ENCODE data around the gene MAN2B2.
"Not testable (repeated sequence)": the region's sequence is repeated elsewhere in the genome, so short reads cannot be mapped to it uniquely, and the experiment has no call there.

Gene MAN2B2

DNA sequence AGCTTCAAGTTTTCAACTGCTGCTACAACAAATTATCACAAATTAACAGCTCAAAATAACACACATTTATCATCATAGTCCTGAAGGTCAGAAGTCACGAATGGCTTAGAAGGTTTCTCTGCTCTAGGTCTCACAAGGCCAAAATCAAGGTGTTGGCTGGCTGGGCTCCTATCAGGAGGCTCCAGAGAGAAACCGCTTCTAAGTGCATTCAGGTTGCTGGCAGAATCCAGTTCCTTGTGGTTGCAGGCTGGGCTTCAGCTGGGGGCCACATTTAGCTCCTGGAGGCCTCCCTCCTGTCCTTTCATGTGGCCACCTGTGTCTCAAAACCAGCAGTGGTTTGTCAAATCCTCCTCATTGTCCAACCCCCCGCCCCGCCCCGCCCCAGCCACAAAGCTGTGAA lies 80.9 kb downstream of the MAN2B2 start:
- no peak for DNase-seq
- in situ Hi-C loops (cut with MboI; ENCODE audit: low pct_unique_long_range_greater_than_20kb, low sequenced_read_pairs), result no loop called here

DNA sequence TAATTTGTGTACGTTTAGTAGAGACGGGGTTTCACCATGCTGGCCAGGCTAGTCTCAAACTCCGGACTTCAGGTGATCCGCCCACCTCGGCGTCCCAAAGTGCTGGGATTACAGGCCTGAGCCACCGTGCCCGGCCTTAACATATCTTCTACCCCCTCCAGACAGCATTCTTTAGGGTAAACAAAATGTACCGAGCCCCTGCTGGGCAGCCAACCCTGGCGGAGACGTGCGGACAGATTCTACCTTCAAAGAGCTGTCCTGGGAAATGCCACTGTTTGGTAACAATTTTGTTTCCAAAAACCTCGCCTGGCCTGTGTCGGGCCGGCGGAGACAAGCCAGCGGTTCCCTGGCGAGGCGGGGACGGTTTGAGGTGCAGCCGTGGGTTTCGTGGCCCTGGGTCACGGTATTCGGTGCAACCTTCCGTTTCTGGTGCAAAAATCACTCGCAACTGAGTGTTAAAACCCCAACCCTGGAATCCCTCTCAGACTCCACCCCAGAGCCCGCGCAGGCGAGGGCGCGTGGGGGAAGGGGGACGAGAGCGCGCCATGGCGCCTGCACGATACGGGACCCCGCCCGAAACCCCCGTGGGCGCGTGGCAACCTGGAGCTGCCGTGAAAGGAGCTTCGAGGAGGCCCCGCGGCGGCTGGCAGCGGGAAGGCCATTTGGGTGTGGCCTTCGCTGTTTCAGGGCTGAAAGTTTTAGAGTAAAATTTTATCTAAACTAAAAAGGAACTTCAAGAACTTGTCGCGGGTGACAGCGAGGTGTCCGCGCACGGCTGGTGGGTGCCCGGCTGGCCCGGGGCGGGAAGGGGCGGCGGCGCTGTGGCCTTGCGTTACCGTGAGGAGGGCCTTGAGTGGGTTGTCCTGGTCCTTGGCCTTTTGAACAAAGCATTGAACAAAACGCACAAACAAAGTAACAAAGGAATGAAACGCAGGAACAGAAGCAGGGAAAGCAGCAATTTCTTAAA lies 82.5 kb downstream of the MAN2B2 start:
- DNase-seq, result no peak
- in situ Hi-C loops (cut with MboI; ENCODE audit: low pct_unique_long_range_greater_than_20kb, low sequenced_read_pairs), result no loop called here

DNA sequence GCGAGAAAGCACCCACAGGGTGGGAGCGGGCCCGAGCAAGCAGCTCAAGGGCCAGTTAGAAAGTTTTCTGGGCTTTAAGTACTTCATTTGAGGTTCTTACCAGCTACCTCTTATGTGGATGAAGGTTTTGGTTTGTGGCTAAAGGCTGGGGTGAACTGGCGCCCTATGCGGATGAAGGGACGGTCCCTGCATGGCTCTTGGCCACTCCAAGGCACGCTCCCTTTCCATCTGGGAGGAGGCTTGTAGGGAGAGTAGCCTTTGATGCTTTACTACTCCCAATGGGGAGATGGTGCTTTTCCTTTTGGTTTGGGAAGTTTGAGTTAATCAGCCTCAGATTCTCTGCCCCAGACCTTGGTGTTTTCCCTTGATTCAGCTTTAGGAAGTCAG lies 83.2 kb downstream of the MAN2B2 start:
- no peak for DNase-seq
- in situ Hi-C loops (cut with MboI; ENCODE audit: low pct_unique_long_range_greater_than_20kb, low sequenced_read_pairs), result no loop called here

- DNase-seq, result no peak
- in situ Hi-C loops (cut with MboI; ENCODE audit: low pct_unique_long_range_greater_than_20kb, low sequenced_read_pairs), result no loop called here
Observed at GRCh38 chr4:6658597-6659075, 83.6 kb downstream of the MAN2B2 start.

DNA sequence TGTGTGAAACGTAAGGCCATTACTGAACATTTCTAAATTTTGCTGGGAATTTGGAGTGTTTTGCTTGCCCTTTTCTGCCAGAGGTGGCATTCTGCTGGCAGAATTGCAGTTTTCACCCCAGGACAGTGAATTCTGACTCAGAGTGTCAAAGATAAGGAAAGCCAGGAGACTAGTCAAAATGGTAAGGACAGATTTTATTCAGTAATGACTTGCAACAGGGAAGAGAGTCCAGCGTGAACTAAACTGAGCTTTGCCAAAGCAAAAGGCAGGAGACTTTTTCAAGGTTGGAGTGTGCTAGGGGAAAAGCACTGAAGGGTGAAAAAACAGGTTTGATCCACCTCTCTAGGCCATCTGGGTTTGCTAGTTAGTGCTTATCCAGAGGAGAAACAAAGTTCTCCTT lies 84.9 kb downstream of the MAN2B2 start:
- no peak for DNase-seq
- in situ Hi-C loops (cut with MboI; ENCODE audit: low pct_unique_long_range_greater_than_20kb, low sequenced_read_pairs), result no loop called here

- in situ Hi-C loops (cut with MboI; ENCODE audit: low pct_unique_long_range_greater_than_20kb, low sequenced_read_pairs), result no loop called here
- no peak for DNase-seq
Observed at GRCh38 chr4:6660430-6660829, 85.4 kb downstream of the MAN2B2 start.

- in situ Hi-C loops (cut with MboI; ENCODE audit: low pct_unique_long_range_greater_than_20kb, low sequenced_read_pairs), result no loop called here
- DNase-seq, result no peak
Observed at GRCh38 chr4:6662591-6662990, 87.6 kb downstream of the MAN2B2 start.

DNA sequence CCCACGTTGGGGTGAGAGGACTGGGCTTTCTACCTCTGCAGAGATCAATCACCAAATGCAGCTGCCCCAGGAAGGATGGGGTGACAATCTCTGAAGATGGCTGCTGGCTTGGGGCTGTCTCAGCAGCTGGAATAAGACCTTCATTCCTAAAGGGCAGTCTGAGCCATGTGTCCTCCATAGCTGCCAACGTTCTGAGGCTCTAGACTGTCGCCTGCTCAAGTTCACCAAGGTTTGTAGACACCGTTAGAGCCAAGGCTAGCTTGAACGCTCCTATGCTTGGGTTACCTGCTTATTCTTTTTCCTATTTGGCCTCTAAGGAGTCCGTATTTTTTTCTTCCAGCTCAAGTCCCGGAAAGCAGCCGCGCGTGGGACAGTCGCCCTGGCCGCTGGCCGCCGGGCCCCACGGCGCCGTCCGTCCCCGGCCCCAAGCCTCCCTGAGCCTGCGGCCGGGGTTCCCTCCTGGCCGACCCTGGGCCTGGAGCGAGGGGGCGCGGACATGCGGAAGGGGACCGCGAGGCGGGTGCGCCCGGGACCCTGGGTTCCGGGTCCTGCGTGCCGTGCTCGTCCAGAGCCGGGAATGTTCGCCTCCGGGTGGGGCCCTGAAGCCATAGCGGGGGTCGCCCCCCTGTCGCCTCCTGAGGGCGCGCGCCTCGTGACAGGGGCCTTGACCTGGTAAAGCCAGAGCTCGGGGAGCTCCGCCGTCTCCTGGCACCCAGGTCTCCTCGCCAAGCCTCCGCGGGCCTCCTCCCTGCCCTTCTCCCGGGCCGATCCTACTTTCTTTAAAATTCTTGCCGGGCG lies 88.8 kb downstream of the MAN2B2 start:
- DNase-seq, result no peak
- in situ Hi-C loops (cut with MboI; ENCODE audit: low pct_unique_long_range_greater_than_20kb, low sequenced_read_pairs), result no loop called here

DNA sequence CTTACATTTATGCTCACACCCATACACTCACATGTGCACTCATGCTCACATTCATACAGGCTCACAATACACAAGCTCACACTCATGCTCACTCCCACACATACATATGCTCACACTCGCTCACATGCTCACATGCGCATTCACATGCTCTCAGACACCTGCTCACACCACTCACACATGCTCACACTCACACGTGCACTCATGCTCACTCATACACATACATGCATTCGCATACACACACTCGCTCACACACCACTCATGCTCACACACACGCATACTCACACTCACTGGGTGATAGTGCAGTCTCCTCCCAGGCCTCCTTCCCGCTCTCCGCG lies 90.3 kb downstream of the MAN2B2 start:
- no peak for DNase-seq
- in situ Hi-C loops (cut with MboI; ENCODE audit: low pct_unique_long_range_greater_than_20kb, low sequenced_read_pairs), result no loop called here

DNA sequence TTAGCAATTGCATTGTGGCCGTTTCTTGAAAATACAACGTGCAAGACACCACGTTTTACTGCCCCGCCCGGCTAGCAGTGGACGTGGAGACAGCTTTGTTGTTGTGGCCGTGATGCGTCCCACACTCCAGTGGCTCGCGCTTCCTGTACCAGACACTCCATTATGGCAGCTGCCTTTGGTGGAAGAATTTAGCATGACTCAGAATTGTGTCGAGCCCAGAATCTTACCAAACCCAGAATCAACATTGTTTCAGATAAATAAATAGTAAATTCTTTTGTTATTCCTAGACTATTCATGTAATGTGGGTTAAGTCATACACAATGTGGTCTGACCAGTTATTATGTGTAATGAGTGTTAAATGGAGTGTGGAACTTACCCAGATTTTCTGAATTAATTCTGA lies 93.4 kb downstream of the MAN2B2 start:
- DNase-seq, result no peak

DNA sequence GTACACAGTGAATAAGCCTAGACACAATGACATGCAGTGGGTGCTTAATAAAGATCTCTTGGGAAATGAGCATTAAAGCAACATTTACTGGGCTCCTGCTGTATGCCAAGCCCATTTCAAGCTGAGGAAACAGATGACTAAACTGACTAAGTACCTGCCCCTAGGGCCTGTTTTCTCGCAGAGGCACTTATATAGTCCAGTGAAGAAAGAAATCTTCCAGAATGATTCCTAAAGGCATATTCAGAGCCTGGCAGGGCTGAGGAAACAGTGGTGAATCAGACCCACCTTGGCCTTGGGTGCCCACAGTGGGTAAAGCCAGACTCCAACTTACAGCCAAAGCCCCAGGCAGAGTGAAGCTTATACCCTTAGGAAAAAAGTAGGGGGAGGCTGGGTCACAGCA lies 96.7 kb downstream of the MAN2B2 start:
- in situ Hi-C loops (cut with MboI; ENCODE audit: low pct_unique_long_range_greater_than_20kb, low sequenced_read_pairs), result no loop called here
- DNase-seq, result no peak

More for the DNA sequence above, 93.4 kb downstream of the MAN2B2 start:
- in situ Hi-C loops (cut with MboI; ENCODE audit: low pct_unique_long_range_greater_than_20kb, low sequenced_read_pairs), result no loop called here

DNA sequence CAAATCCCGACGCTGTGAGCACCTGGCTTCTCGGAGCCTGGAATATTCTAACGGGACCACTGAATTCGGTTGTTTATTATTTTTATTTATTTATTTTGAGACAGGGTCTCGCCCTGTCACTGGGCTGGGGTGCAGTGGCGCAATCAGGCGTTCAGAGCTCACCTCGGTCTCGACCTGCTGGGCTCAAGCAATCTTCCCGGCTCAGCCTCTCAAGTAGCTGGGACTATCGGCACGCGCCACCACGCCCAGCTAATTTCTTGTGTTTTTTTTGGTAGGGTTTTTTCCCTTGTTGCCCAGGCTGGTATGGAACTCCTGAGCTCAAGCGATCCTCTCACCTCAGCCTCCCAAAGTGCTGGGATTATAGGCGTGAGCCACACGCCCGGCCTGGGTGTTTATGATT lies 97.1 kb downstream of the MAN2B2 start:
- DNase-seq, result no peak

DNA sequence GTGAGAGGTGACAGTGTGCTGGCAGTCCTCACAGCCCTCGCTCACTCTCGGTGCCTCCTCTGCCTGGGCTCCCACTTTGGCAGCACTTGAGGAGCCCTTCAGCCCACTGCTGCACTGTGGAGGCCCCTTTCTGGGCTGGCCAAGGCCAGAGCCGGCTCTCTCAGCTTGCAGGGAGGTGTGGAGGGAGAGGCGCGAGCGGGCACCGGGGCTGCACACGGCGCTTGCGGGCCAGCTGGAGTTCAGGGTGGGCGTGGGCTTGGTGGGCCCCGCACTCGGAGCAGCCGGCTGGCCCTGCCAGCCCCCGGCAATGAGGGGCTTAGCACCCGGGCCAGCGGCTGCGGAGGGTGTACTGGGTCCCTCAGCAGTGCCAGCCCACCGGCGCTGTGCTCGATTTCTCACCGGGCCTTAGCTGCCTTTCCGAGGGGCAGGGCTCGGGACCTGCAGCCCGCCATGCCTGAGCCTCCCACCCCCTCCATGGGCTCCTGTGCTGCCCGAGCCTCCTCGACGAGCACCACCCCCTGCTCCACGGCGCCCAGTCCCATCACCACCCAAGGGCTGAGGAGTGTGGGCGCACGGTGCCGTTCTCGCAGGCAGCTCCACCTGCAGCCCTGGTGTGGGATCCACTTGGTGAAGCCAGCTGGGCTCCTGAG lies 97.7 kb downstream of the MAN2B2 start:
- DNase-seq; in situ Hi-C loops (cut with MboI; ENCODE audit: low pct_unique_long_range_greater_than_20kb, low sequenced_read_pairs): not testable (repeated sequence)

More for the DNA sequence above, 97.1 kb downstream of the MAN2B2 start:
- in situ Hi-C loops (cut with MboI; ENCODE audit: low pct_unique_long_range_greater_than_20kb, low sequenced_read_pairs), result no loop called here

Data from KBM-7 (cell line).